Keratinocyte (primary cell): Measurements from ENCODE around the gene PRKCH. TPM values are rescaled to one million over a fixed set of nuclear protein-coding genes. Genes with fewer than 3 reads are reported as not detected.

Experiments used
- DNase-seq: peaks from one replicate; pipeline ENCODE4 v3.0.0-alpha.2; 2011; ENCODE audit warnings: low read depth, missing footprints, low spot score
- FAIRE-seq: peaks from 2 replicates; lab custom pipeline; 2011; peaks lifted over from hg19 to GRCh38; lab: Jason Lieb, UNC
- H2AFZ ChIP-seq: 2 replicates; pipeline ENCODE4 v1.6.0; 2012; ENCODE audit warnings: low read length, control low read depth, inconsistent platforms; ENCODE audit not compliant: control insufficient read depth
- H3K27ac ChIP-seq: 2 replicates; pipeline ENCODE4 v1.5.1; 2011; ENCODE audit warnings: low read length; ENCODE audit not compliant: control insufficient read depth, insufficient read depth
- H3K27me3 ChIP-seq: 3 replicates; pipeline ENCODE4 v1.6.0; 2011; ENCODE audit warnings: low read length; ENCODE audit not compliant: control insufficient read depth, insufficient read depth; ENCODE audit errors: extremely low read depth
- H3K36me3 ChIP-seq, 2 experiments: 2 replicates in 1 of 2; 3 replicates in 1 of 2; pipeline ENCODE4 v1.5.1; 2011; ENCODE audit warnings: low read length in 2 of 2, mild to moderate bottlenecking in 1 of 2; ENCODE audit not compliant: control insufficient read depth in 2 of 2, insufficient read depth in 2 of 2; ENCODE audit errors: extremely low read depth in 1 of 2
- H3K4me1 ChIP-seq: 3 replicates; pipeline ENCODE4 v1.5.1; 2011; ENCODE audit warnings: low read length; ENCODE audit not compliant: control insufficient read depth, insufficient read depth; ENCODE audit errors: extremely low read depth
- H3K4me2 ChIP-seq: 3 replicates; pipeline ENCODE4 v1.6.0; 2011; ENCODE audit warnings: low read depth, low read length; ENCODE audit not compliant: control insufficient read depth, insufficient read depth; ENCODE audit errors: extremely low read depth
- H3K4me3 ChIP-seq, 3 experiments: fragments of 200-600 bp in 1 of 3; sonication (generic) in 1 of 3; 2 replicates in 2 of 3; 3 replicates in 1 of 3; pipeline ENCODE4 v1.5.1; 2011 to 2016; ENCODE audit warnings: low read length in 3 of 3, mild to moderate bottlenecking in 3 of 3, control low read depth in 2 of 3, inconsistent platforms in 1 of 3, low read depth in 1 of 3, mixed read lengths in 1 of 3, mixed run types in 1 of 3, moderate library complexity in 1 of 3; ENCODE audit not compliant: control insufficient read depth in 2 of 3, insufficient read depth in 2 of 3; ENCODE audit errors: extremely low read depth in 1 of 3
- H3K79me2 ChIP-seq: 2 replicates; pipeline ENCODE4 v1.6.0; 2012; ENCODE audit warnings: low read length; ENCODE audit not compliant: control insufficient read depth, insufficient read depth
- H3K9ac ChIP-seq: 3 replicates; pipeline ENCODE4 v1.6.0; 2011; ENCODE audit warnings: low read length; ENCODE audit not compliant: control insufficient read depth, insufficient read depth; ENCODE audit errors: extremely low read depth
- H3K9me1 ChIP-seq: 3 replicates; pipeline ENCODE4 v1.6.0; 2011; ENCODE audit warnings: low read length; ENCODE audit not compliant: control insufficient read depth, insufficient read depth; ENCODE audit errors: extremely low read depth
- H3K9me3 ChIP-seq: 2 replicates; pipeline ENCODE4 v1.5.1; 2012; ENCODE audit warnings: low read depth, low read length; ENCODE audit not compliant: control insufficient read depth
- H4K20me1 ChIP-seq: 3 replicates; pipeline ENCODE4 v1.6.0; 2011; ENCODE audit warnings: low read length; ENCODE audit not compliant: control insufficient read depth, insufficient read depth; ENCODE audit errors: extremely low read depth
- CTCF ChIP-seq, 3 experiments: IDR thresholded peaks in 1 of 3; conservative IDR thresholded peaks in 1 of 3; optimal IDR thresholded peaks in 1 of 3; 2 replicates in 2 of 3; 3 replicates in 1 of 3; pipeline versions ENCODE3 to v1.5.1; 2011; ENCODE audit warnings: low read length in 3 of 3, mild to moderate bottlenecking in 3 of 3, moderate library complexity in 2 of 3, control low read depth in 1 of 3, inconsistent platforms in 1 of 3; ENCODE audit not compliant: insufficient read depth in 2 of 3; ENCODE audit errors: extremely low read depth in 1 of 3
- EZH2 ChIP-seq: IDR thresholded peaks from one replicate; pipeline ENCODE4 v1.6.1; 2012; ENCODE audit warnings: inconsistent platforms, mild to moderate bottlenecking, low read length, moderate library complexity
- dilution Hi-C: fragments of 300-500 bp; cut with MboI; formaldehyde crosslinking; loops from one replicate; pipeline ENCODE4 v1.7.0; 2020; ENCODE audit warnings: low sequenced_read_pairs; ENCODE audit not compliant: extremely low pct_ligation_motif_present
- polyA plus RNA-seq, 5 experiments: library from polyadenylated mRNA; depleted of rRNA in 3 of 5; stranded (reverse) in 3 of 5; stranded (forward) in 1 of 5; unstranded in 1 of 5; fragments of >200 nt; gene quantifications; 1 replicate in 1 of 5; 2 replicates in 3 of 5; 3 replicates in 1 of 5; pipeline versions ENCODE4 v1.2.1 to v1.2.3, GENCODE V29; 2011 to 2012; ENCODE audit warnings: missing spikeins in 2 of 5, low read depth in 1 of 5, low replicate concordance in 1 of 5

Gene PRKCH
- polyA plus RNA-seq, 1 donor (not counting 4 experiments of a cell fraction or from before 2014, with no cell fraction given) = 13.7 TPM

DNA sequence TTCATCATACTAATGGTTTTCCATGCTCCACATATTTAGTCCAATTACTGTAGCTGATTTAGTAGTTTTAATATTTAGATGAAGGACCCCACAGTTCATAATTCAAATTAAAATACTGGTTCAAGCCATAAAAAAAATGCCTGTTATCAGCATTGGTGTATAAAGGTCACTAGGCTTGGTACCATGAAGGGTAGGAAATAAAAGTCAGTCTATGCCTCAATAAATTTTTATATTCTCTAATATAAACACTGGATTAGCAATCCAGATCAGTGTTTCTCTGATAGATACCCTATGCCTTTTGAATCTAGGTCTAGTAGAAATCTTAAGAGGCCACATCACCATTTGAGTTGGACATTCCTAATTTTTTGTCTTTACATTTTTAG, 210.7 kb downstream of the PRKCH start:
- H3K4me2 ChIP-seq = no peak overlapping the region
- H3K27ac ChIP-seq = no peak overlapping the region
- H2AFZ ChIP-seq = no peak overlapping the region
- H3K9ac ChIP-seq = no peak overlapping the region
- no peaks in the 10 kb centered on the region for H3K9me1 ChIP-seq
- peaks cover 37% of the 10 kb centered on the region for H3K4me1 ChIP-seq
- H3K4me3 ChIP-seq = no peak overlapping the region
- H3K36me3 ChIP-seq = peaks cover 0 to 4% of the 10 kb centered on the region in 2 experiments
- dilution Hi-C loops = no loop called here
- FAIRE-seq (no peak), DNase-seq (no peak)
- TF ChIP-seq EZH2 = no peak
- no peak for TF ChIP-seq CTCF (optimal IDR thresholded peaks at IDR 0.05 in 1 of 3, IDR thresholded peaks at IDR 0.05 in 1 of 3, conservative IDR thresholded peaks at IDR 0.05 in 1 of 3; ENCODE audit: extremely low read depth in 1 of 3, insufficient read depth in 2 of 3, low read length in 3 of 3)
- H4K20me1 ChIP-seq = no peaks in the 10 kb centered on the region
- no peaks in the 10 kb centered on the region for H3K79me2 ChIP-seq
- H3K9me3 ChIP-seq = no peaks in the 10 kb centered on the region
- H3K27me3 ChIP-seq = no peaks in the 10 kb centered on the region

DNA sequence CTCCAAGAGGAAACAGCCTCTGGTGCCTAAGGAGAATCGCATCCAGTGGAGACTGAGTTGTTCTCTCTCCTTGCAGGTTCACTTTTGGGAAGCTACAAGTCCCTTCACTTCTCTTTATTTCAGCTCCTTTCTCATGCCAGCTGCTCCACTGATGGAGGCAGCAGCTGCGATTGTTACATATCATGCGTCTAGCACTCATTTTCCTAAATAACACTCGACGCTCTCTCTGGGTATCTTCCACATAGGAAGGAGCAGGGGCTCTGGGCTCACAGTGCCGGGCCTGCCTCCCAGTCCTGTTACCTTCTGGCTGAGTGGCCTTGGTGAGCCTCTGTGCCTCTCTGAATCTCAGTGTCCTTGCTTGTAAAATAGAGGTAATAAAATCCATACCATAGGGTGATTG, 211.4 kb downstream of the PRKCH start:
- TF ChIP-seq CTCF (optimal IDR thresholded peaks at IDR 0.05 in 1 of 3, IDR thresholded peaks at IDR 0.05 in 1 of 3, conservative IDR thresholded peaks at IDR 0.05 in 1 of 3; ENCODE audit: extremely low read depth in 1 of 3, insufficient read depth in 2 of 3, low read length in 3 of 3) = no peak
- TF ChIP-seq EZH2 = no peak
- Histone ChIP-seq H3K79me2 (no peaks in the 10 kb centered on the region), H2AFZ (no peak overlapping the region), H3K4me2 (no peak overlapping the region), H3K4me1 (peaks cover 40% of the 10 kb centered on the region), H3K4me3 (no peak overlapping the region), H3K9me3 (no peaks in the 10 kb centered on the region), H4K20me1 (no peaks in the 10 kb centered on the region), H3K27ac (no peak overlapping the region), H3K9me1 (no peaks in the 10 kb centered on the region), H3K36me3 (peaks cover 0 to 4% of the 10 kb centered on the region in 2 experiments), H3K9ac (no peak overlapping the region), H3K27me3 (no peaks in the 10 kb centered on the region)
- DNase-seq (no peak), FAIRE-seq (no peak)
- dilution Hi-C loops = no loop called here
